Measurements from ENCODE around the gene ESYT2.

ESYT2 gene

DNA sequence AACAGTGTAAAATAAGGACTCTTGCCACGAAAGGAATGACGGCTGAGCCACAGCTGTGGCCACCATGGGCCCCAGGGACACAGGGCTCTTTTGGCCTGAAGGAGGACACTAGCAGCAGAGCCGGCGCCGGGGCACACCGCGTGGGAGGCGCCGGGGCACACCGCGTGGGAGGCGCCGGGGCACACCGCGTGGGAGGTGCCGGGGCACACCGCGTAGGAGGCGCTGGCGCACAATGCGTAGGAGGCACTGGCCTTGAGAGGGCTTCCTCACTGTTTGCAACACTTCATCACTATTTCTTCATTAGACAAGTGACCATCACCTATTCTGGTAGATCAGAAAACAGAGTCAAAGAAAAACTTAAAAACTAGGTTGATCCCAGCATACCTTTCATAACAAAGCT, 23.4 kb downstream of the ESYT2 start:
- no peak for DNase-seq (ENCODE audit: low read depth in 1 of 2, low spot score in 1 of 2)

DNA sequence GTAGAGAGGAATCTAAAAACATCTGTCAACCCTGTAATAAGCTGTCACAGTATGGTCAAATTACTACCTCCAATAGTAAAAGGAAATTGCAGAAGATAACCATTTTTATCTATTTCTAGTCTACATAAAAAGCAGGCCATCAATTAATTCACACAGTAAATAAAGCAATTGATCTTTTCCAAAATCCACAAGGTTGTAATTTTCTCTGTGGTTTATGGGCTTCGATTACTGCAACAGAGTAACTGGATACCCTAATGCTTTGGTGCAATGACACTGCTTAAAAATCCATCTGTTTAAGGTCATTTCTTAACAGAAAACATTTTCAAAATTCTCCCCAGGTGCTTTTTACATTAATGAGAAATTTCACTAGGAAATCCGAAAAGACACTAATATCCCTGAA, 23.9 kb downstream of the ESYT2 start:
- DNase-seq (ENCODE audit: low read depth in 1 of 2, low spot score in 1 of 2) = no peak

DNA sequence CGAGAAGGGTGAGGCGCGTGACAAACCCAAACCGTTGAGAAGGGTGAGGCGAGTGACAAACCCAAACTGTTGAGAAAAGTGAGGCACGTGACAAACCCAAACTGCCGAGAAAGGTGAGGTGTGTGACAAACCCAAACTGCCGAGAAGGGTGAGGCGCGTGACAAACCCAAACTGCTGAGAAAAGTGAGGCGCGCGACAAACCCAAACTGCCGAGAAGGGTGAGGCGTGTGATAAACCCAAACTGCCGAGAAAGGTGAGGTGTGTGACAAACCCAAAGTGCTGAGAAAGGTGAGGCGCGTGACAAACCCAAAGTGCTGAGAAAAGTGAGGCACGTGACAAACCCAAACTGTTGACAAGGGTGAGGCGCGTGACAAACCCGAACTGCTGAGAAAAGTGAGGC, 25.0 kb downstream of the ESYT2 start:
- DNase-seq (ENCODE audit: low read depth in 1 of 2, low spot score in 1 of 2) = no peak

DNA sequence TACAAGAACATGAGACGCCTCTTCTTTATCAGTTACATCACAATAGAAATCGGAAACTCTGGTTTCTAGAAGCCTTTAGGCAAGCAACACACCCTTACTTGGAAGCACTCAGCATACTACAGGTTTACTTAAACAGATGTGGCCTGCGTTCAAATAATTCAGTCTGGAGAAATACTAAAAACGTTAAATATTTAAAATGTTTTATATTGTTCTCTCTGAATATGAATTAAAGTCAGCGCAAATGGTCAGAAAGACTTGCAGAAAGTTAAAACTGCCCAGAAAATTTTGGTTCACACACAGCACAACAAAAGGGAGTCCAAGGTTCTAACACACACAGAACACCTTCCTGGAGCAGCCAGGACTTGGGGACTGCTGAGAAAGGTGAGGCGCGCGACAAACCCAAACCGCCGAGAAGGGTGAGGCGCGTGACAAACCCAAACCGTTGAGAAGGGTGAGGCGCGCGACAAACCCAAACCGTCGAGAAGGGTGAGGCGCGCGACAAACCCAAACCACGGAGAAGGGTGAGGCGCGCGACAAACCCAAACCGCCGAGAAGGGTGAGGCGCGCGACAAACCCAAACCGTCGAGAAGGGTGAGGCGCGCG, 25.8 kb downstream of the ESYT2 start:
- no peak for DNase-seq (ENCODE audit: low read depth in 1 of 2, low spot score in 1 of 2)

GRCh38 chr7:158802535-158803366, 26.6 kb downstream of the ESYT2 start:
- DNase-seq (ENCODE audit: low read depth in 1 of 2, low spot score in 1 of 2) = no peak

- DNase-seq (ENCODE audit: low read depth in 1 of 2, low spot score in 1 of 2) = no peak
Observed at GRCh38 chr7:158798741-158799140, 30.6 kb downstream of the ESYT2 start.

DNA sequence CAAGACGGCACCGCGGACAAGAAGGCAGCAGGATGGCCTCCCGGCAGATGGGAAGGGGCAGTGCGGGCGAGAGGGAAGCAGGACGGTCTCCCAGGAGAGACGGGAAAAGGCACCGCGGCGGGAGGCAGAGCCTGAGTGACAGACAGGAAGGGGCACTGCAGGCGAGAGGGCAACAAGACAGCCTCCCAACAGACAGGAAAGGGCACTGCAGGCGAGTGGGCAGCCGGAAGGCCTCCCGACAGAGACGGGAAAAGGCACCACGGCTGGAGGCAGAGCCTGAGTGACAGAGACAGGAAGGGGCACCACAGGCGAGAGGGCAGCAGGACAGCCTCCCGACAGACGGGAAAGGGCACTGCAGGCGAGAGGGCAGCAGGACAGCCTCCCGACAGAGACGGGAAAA, 32.6 kb downstream of the ESYT2 start:
- no peak for DNase-seq (ENCODE audit: low read depth in 1 of 2, low spot score in 1 of 2)

DNA sequence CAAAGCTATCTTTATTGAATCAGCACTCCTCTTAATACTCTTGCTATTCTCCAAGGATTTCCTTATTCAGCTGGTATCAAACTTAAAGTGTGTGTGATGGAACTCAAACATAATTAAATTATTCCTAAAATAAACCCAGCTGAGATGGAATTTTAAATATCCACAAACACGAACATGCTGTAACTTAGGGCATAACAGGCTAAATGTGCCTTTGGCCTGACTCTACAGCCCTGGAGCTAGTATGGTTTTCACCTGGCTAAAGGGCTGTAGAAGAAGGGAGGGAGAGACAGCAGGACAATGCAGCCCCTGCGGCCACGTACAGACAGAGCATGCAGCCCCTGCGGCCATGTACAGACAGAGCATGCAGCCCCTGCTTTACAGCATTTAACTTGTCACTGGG, 34.0 kb downstream of the ESYT2 start:
- no peak for DNase-seq (ENCODE audit: low read depth in 1 of 2, low spot score in 1 of 2)

DNA sequence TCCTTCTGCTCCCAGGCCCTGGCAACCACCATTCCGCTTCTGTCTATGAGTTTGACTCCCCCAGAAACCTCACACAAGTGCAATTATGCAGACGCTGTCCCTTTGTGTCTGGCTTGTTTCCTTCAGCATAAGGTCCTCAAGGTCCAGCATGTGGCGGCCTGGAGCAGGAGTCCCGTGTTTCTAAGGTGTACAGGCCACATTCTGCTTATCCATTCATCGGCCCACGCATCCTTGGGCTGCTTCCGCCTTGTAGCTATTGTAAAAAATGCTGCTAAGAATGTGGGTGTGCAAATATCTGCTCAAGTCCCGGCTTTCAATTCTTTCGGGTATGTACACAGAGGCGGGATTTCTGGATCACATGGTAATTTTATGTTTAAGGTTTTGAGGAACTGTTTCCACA, 38.2 kb downstream of the ESYT2 start:
- no peak for DNase-seq (ENCODE audit: low read depth in 1 of 2, low spot score in 1 of 2)

- no peak for DNase-seq (ENCODE audit: low read depth in 1 of 2, low spot score in 1 of 2)
Observed at GRCh38 chr7:158789842-158790241, 39.5 kb downstream of the ESYT2 start.

DNA sequence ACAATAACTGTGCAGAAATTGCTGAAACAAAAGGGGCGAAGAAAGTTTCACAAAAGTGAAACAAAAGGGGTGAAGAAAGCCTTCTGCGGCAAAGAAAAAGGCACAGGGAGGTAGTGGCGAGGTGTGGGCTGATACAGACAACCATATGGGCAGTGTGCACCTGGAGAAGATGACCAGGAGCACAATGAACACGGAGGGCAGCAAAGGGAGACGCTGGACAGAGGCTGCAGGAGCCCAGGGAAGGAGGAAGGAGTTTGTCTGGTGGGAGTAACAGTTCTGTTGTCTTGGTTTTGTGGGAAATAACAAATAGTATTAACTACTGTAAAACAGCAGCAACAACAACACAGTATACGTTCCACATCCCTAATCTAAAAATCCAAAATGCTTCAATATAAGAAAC, 42.4 kb downstream of the ESYT2 start:
- no peak for DNase-seq (ENCODE audit: low read depth in 1 of 2, low spot score in 1 of 2)

DNA sequence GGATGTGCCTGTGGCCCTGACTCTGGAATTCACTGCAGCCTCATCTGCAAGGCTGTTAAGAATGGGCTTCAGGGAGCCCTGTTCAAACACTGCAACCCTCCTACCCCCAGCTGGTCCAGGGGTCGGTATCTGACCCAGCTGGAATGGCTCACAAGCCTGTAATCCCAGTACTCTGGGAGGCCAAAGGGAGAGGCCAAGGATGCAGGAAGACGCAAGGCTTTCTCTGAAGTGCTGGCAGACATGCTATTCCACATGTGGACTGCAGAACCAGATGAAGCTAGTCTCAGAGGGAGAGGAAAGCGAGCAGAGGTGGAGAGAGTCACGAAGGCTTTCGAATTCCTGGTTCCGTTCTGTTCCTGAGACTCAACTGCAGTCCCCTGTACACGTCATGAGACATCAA, 45.0 kb downstream of the ESYT2 start:
- DNase-seq (ENCODE audit: low read depth in 1 of 2, low spot score in 1 of 2) = no peak

- no peak for DNase-seq (ENCODE audit: low read depth in 1 of 2, low spot score in 1 of 2)
Observed at GRCh38 chr7:158783595-158783994, 45.7 kb downstream of the ESYT2 start.

DNA sequence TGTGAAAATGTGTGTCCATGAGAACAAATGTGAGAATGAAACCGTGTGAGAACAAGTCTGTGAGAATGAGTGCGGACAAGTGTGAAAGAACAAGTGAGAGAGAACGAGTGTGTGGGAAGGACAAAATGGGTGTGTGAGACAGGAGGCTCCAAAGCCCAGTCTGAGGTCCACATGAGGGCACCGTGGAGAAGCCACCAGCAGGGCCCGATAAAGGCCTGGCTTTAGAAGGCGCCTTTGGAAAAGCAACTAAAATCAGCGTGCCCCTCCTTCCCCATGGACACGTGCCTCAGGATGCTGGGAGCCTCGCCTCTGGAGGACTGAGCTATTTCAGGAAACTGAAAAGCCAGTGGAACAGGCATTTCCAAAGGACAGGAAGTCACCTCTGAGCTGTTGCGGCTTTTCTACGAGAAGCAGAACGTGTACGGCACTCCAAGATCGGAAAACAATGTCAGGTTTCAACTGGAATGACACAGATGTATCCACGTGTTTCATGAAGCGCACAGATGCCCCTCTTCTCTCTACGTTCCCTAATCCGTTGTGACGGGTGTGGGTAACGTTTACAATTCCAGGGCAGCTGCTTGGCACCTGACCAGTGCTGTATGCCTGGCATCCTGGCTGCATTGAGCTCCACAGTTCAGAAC, 46.4 kb downstream of the ESYT2 start:
- DNase-seq (ENCODE audit: low read depth in 1 of 2, low spot score in 1 of 2) = no peak

GRCh38 chr7:158781974-158782664, 47.2 kb downstream of the ESYT2 start:
- DNase-seq (ENCODE audit: low read depth in 1 of 2, low spot score in 1 of 2) = no peak

DNA sequence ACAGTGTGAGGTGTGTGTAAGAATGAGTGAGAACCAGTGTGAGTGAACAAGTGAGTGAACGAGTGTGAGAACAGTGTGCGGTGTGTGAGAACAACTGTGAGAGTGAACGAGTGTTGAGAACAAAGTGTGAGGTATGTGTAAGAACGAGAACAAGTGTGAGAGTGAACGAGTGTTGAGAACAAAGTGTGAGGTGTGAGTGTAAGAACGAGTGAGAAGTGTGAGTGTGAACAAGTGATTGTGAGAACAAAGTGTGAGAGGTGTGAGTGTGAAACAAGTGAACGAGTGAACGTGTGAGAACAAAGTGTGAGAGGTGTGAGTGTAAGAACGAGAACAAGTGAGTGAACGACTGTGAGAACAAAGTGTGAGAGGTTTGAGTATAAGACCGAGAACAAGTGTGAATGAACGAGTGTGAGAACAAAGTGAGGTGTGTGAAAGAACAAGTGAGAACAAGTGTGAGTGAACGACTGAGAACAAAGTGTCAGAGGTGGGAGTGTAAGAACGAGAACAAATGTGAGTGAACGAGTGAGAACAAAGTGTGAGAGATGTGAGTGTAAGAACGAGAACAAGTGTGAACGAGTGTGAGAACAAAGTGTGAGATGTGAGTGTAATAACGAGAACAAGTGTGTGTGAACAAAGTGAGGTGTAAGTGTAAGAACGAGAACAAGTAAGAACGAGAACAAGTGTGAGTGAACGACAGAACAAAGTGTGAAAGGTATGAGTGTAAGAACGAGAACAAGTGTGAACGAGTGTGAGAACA, 47.9 kb downstream of the ESYT2 start:
- DNase-seq (ENCODE audit: low read depth in 1 of 2, low spot score in 1 of 2) = no peak

DNA sequence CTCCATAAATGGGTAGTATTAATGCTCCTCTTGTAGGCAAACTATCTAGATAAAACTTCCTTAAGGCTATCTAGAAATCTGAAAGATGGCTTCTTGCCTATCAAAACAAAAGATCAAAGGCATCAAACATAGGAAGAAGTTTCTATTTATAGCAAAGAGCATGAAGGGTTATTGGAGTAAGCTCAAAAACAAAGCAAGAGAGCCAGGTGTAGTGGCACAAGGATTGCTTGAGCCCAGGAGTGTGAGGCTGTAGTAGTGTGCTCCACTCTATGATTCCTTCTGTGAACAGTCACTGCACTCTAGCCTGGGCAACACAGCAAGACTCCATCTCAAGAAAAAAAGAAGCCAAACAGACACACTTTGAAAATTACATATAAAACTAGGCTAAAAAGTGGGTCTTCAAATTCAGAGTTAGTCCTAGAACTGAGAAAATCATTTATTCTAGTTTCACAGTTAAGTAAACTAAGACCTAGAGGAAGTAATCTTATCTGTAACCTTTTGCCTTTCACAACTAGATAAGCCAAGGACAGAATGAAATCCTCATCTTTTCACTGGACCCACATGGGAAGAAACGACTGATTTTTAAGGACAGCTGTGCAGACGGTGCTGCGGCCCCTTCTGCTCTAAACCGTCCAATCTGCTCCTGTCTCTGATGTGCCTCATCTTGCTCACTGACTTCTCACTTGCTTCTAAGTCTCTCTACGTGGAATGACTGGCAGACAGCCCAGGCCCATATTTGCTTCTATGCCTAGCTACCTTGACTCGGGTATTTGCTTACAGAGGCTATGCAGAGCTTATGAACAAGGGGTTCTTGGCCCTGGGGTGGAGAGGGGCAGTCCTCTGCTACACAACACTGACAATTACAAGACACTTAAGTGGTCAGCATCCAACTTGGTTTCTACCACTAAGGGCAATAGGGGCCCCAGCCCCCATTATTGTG, 50.0 kb downstream of the ESYT2 start:
- DNase-seq (ENCODE audit: low read depth in 1 of 2, low spot score in 1 of 2) = no peak

DNA sequence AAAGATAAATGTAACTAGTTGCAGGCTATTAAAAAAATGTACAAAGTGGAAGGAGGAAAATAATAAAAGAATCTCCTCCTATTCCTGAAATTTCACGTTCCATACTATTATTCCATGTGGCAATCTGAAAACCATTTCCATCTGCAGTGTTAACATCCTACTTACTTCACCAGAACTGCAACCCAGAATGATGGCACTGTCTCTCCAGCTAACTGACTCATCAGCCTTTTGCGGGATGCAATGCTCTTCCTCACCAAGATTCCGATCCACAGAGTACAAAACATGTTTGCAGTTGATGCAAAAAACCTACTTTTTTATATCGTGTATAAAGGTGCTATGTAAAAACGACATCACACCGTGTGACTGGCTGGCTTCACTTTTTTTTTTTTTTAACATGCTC, 50.8 kb downstream of the ESYT2 start:
- no peak for DNase-seq (ENCODE audit: low read depth in 1 of 2, low spot score in 1 of 2)

GRCh38 chr7:158777793-158778192, 51.5 kb downstream of the ESYT2 start:
- DNase-seq (ENCODE audit: low read depth in 1 of 2, low spot score in 1 of 2) = no peak

GRCh38 chr7:158776474-158776873, 52.8 kb downstream of the ESYT2 start:
- DNase-seq (ENCODE audit: low read depth in 1 of 2, low spot score in 1 of 2) = no peak
